Measurements from ENCODE around the gene CMIP. TPM values are rescaled to one million over a fixed set of nuclear protein-coding genes. Genes with fewer than 3 reads are reported as not detected.

The CMIP gene
- polyA plus RNA-seq, 1 donor from 2014 or later = 15.1 TPM

DNA sequence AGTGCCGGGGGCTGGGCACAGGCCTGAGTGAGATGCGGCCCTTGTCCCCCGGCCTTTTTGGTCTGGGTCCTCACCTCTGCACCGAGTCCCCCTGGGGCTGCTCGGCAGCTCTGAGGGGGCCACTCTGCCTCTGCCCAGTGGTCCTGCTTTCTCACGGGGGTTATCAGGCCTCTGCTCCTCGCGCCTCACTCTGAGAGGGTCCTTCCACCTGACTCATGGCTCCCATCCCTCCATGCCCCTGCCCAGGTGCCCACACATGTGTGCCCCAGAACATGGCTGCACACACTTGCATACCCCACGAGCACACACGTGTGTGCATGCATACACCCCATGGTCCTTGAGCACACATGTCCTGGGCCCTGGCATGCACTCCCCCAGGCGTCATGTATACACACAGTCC is 53.7 kb downstream of the CMIP start:
- no peaks in the 10 kb centered on the region for H3K9me2 ChIP-seq (ENCODE audit: insufficient read depth, low read length)
- H3K27me3 ChIP-seq (ENCODE audit: insufficient read depth, low read depth, low read length) = no peaks in the 10 kb centered on the region
- H3K36me3 ChIP-seq (ENCODE audit: insufficient read depth, low read length) = no peaks in the 10 kb centered on the region
- no peaks in the 10 kb centered on the region for H3K9me3 ChIP-seq (ENCODE audit: low read length)
- no peak overlapping the region for H2AFZ ChIP-seq (ENCODE audit: low read depth, low read length)
- no peak overlapping the region for H3K9ac ChIP-seq (ENCODE audit: low read length)
- TF ChIP-seq, protein P1, sequence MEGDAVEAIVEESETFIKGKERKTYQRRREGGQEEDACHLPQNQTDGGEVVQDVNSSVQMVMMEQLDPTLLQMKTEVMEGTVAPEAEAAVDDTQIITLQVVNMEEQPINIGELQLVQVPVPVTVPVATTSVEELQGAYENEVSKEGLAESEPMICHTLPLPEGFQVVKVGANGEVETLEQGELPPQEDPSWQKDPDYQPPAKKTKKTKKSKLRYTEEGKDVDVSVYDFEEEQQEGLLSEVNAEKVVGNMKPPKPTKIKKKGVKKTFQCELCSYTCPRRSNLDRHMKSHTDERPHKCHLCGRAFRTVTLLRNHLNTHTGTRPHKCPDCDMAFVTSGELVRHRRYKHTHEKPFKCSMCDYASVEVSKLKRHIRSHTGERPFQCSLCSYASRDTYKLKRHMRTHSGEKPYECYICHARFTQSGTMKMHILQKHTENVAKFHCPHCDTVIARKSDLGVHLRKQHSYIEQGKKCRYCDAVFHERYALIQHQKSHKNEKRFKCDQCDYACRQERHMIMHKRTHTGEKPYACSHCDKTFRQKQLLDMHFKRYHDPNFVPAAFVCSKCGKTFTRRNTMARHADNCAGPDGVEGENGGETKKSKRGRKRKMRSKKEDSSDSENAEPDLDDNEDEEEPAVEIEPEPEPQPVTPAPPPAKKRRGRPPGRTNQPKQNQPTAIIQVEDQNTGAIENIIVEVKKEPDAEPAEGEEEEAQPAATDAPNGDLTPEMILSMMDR (IDR thresholded peaks at IDR 0.05; ENCODE audit: poor library complexity, severe bottlenecking) = no peak
- no peak for TF ChIP-seq EZH2 (IDR thresholded peaks at IDR 0.05; ENCODE audit: borderline replicate concordance, insufficient read depth, low read length, poor library complexity, severe bottlenecking)
- no peak for TF ChIP-seq EP300 (conservative IDR thresholded peaks at IDR 0.05; ENCODE audit: poor library complexity, severe bottlenecking)
- no peak for TF ChIP-seq MXI1 (conservative IDR thresholded peaks at IDR 0.05; ENCODE audit: poor library complexity, severe bottlenecking)
- TF ChIP-seq SMC3 (conservative IDR thresholded peaks at IDR 0.05; ENCODE audit: poor library complexity) = no peak
- TF ChIP-seq RAD21 (conservative IDR thresholded peaks at IDR 0.05) = no peak
- TF ChIP-seq POLR2AphosphoS5 (IDR thresholded peaks at IDR 0.05) = no peak
- TF ChIP-seq TAF1 (IDR thresholded peaks at IDR 0.05; ENCODE audit: low read depth) = no peak
- TF ChIP-seq, protein P2, sequence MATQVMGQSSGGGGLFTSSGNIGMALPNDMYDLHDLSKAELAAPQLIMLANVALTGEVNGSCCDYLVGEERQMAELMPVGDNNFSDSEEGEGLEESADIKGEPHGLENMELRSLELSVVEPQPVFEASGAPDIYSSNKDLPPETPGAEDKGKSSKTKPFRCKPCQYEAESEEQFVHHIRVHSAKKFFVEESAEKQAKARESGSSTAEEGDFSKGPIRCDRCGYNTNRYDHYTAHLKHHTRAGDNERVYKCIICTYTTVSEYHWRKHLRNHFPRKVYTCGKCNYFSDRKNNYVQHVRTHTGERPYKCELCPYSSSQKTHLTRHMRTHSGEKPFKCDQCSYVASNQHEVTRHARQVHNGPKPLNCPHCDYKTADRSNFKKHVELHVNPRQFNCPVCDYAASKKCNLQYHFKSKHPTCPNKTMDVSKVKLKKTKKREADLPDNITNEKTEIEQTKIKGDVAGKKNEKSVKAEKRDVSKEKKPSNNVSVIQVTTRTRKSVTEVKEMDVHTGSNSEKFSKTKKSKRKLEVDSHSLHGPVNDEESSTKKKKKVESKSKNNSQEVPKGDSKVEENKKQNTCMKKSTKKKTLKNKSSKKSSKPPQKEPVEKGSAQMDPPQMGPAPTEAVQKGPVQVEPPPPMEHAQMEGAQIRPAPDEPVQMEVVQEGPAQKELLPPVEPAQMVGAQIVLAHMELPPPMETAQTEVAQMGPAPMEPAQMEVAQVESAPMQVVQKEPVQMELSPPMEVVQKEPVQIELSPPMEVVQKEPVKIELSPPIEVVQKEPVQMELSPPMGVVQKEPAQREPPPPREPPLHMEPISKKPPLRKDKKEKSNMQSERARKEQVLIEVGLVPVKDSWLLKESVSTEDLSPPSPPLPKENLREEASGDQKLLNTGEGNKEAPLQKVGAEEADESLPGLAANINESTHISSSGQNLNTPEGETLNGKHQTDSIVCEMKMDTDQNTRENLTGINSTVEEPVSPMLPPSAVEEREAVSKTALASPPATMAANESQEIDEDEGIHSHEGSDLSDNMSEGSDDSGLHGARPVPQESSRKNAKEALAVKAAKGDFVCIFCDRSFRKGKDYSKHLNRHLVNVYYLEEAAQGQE (IDR thresholded peaks at IDR 0.05; ENCODE audit: borderline replicate concordance) = no peak
- H3K4me3 ChIP-seq (ENCODE audit: low read length) = no peak overlapping the region
- H3K79me2 ChIP-seq (replicated peaks; ENCODE audit: insufficient read depth, low read length) = peaks cover 25% of the 10 kb centered on the region
- peaks cover 6% of the 10 kb centered on the region for H4K20me1 ChIP-seq (ENCODE audit: insufficient read depth)
- H3K4me2 ChIP-seq (ENCODE audit: low read length) = no peak overlapping the region
- H3F3A ChIP-seq (ENCODE audit: insufficient read depth, low read length, poor library complexity, severe bottlenecking) = no peaks in the 10 kb centered on the region
- no peak overlapping the region for H3K27ac ChIP-seq (ENCODE audit: low read length)

DNA sequence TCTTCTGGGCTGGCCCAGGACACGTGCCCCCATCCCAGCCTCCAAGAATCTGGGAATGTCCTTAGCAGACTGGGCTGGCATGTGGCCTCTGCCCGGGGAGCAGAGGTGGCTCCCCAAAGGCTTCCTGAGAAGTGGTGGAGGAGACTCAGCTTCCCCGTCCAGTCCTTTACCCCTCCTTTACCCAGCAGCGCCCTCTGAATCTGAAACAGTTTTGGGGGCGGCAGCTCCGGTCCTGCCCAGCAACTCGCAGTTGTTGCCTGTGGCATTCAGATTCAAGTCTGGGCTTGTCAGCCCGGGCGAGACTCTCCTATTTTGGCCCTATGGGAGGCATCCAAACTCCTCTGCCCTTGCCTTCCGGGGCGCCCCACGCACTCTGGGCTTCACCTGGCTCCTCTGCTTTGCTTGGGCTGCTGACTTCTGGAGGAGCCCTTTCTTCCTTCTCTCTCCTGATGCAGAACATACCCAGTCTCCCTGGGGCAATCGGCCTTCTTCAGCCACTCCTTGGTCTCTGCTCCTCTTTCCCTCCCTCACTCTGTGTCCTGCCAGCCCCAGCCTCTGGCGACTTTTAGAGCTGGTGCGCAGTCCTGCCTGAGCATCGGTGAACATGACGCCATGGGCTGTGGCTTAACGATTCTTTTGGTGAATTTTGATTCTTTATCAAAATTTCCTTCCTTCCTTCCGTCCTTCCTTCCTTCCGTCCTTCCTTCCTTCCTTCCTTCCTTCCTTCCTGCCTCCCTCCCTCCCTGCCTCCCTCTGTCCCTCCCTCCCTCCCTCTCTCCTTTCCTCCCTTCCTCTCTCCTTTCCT is 55.2 kb downstream of the CMIP start:
- H3F3A ChIP-seq (ENCODE audit: insufficient read depth, low read length, poor library complexity, severe bottlenecking) = no peaks in the 10 kb centered on the region
- H3K9me2 ChIP-seq (ENCODE audit: insufficient read depth, low read length) = no peaks in the 10 kb centered on the region
- H3K36me3 ChIP-seq (ENCODE audit: insufficient read depth, low read length) = no peaks in the 10 kb centered on the region
- no peak overlapping the region for H2AFZ ChIP-seq (ENCODE audit: low read depth, low read length)
- peaks cover 29% of the 10 kb centered on the region for H3K79me2 ChIP-seq (replicated peaks; ENCODE audit: insufficient read depth, low read length)
- H4K20me1 ChIP-seq (ENCODE audit: insufficient read depth) = peaks cover 6% of the 10 kb centered on the region
- H3K27me3 ChIP-seq (ENCODE audit: insufficient read depth, low read depth, low read length) = no peaks in the 10 kb centered on the region
- H3K9me3 ChIP-seq (ENCODE audit: low read length) = no peaks in the 10 kb centered on the region
- H3K4me3 ChIP-seq (ENCODE audit: low read length) = no peak overlapping the region
- TF ChIP-seq TAF1 (IDR thresholded peaks at IDR 0.05; ENCODE audit: low read depth) (no peak), RAD21 (conservative IDR thresholded peaks at IDR 0.05) (no peak), MXI1 (conservative IDR thresholded peaks at IDR 0.05; ENCODE audit: poor library complexity, severe bottlenecking) (no peak), EZH2 (IDR thresholded peaks at IDR 0.05; ENCODE audit: borderline replicate concordance, insufficient read depth, low read length, poor library complexity, severe bottlenecking) (no peak), POLR2AphosphoS5 (IDR thresholded peaks at IDR 0.05) (no peak), SMC3 (conservative IDR thresholded peaks at IDR 0.05; ENCODE audit: poor library complexity) (no peak), EP300 (conservative IDR thresholded peaks at IDR 0.05; ENCODE audit: poor library complexity, severe bottlenecking) (no peak)
- TF ChIP-seq, protein P1 (IDR thresholded peaks at IDR 0.05; ENCODE audit: poor library complexity, severe bottlenecking) = no peak
- TF ChIP-seq, protein P2 (IDR thresholded peaks at IDR 0.05; ENCODE audit: borderline replicate concordance) = no peak
- H3K27ac ChIP-seq (ENCODE audit: low read length) = no peak overlapping the region
- no peak overlapping the region for H3K4me2 ChIP-seq (ENCODE audit: low read length)
- no peak overlapping the region for H3K9ac ChIP-seq (ENCODE audit: low read length)
